GM12873 (cell line): ENCODE data around the gene FOXP4.

Experiments
- TF ChIP-seq, protein P1 (sequence below): IDR thresholded peaks from 2 replicates; pipeline ENCODE4 v1.5.1; 2012; ENCODE audit warnings: low read depth, mild to moderate bottlenecking, moderate library complexity, low read length, control low read depth; ENCODE audit not compliant: insufficient read depth; ENCODE audit errors: missing control alignments

FOXP4 gene

DNA sequence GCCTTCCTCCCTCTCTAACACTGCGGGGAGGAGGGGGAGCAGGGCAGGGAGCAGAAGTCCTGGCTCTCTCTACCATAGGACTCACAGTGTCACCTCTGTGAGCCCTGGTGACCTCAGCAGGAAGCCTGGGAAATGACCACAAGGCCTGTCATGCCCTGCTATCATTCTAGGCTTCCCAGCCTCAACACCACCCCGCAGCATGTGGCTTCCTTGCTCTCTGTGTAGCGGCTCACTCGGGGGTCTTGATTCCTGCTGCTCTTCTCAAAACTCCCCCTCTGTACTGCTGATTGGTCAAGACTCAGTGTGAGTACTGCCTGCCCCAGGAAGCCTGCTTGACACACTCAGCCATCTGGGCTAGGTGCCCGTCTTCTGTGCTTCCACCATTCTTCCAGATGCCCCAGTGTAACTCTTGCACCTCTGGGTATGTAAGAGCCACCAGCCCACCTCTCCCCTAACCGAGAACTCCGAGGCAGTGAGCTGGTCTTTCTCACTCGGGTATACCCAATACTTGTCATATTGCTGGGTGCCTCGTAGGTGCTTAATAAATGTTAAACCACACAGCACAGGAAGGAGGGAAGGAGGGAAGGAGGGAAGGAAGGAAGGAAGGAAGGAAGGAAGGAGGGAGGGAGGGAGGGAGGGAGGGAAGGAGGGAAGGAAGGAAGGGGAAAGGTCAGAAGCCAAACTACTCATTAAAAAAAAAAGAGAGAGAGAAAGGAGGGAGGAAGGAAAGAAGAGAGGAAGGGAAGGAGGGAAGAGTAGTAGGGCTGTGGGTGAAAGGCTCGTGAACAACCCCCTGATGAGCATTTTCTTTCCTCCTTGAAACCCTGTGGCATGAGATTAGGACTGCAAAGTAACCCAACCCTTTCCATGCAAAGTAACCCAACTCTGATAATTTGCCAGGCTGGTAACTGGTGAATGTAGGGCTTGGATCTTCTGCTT, 97.0 kb downstream of the FOXP4 start:
- TF ChIP-seq, protein P1, sequence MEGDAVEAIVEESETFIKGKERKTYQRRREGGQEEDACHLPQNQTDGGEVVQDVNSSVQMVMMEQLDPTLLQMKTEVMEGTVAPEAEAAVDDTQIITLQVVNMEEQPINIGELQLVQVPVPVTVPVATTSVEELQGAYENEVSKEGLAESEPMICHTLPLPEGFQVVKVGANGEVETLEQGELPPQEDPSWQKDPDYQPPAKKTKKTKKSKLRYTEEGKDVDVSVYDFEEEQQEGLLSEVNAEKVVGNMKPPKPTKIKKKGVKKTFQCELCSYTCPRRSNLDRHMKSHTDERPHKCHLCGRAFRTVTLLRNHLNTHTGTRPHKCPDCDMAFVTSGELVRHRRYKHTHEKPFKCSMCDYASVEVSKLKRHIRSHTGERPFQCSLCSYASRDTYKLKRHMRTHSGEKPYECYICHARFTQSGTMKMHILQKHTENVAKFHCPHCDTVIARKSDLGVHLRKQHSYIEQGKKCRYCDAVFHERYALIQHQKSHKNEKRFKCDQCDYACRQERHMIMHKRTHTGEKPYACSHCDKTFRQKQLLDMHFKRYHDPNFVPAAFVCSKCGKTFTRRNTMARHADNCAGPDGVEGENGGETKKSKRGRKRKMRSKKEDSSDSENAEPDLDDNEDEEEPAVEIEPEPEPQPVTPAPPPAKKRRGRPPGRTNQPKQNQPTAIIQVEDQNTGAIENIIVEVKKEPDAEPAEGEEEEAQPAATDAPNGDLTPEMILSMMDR = no peak

DNA sequence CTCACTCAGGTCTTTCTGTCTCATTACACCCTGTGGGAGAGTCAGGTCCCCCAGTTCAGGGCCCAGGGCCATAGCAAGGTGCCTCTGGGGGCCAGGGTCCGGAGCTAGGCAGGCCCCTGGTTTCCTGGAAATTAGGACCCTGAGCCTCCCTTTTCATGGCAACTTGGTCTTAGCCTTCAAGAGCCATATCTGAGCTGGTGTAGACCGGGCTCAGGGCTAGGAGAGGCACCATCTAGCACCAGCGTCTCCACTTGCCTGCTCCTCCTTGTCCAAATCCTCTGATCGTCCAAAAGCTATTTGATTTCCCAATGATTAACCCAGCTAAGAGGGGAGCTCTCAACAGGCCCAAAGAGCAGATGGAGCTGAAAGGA, 97.7 kb downstream of the FOXP4 start:
- TF ChIP-seq, protein P1 = no peak

DNA sequence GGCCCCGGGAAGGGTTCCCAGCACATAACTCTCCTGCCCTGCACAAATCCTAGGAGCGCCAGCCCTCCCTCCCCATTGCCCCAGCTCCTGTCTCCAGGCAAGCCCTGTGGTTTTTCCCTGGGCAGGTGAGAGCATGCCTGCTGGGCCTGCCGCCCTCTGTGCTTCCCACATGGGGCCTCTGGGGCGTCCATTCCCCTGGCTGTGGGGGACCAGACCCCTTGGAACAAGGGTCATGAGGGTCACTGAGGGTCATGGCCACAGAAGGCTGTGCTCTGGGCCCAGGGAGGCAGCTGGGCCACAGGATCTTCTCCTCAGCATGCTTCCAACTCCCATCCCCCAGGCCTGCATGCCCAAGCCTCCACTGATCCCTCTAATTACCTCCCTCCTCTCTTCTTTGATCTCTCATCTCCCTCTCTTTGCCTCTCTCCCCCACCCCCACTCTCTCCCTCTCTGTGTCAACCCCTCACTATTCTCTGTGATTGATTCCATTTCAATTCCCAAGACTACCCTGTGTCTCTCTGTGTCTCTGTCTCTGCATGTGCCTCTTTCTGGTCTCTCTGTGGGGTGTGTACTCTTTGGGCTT, 98.2 kb downstream of the FOXP4 start:
- TF ChIP-seq, protein P1 = no peak

DNA sequence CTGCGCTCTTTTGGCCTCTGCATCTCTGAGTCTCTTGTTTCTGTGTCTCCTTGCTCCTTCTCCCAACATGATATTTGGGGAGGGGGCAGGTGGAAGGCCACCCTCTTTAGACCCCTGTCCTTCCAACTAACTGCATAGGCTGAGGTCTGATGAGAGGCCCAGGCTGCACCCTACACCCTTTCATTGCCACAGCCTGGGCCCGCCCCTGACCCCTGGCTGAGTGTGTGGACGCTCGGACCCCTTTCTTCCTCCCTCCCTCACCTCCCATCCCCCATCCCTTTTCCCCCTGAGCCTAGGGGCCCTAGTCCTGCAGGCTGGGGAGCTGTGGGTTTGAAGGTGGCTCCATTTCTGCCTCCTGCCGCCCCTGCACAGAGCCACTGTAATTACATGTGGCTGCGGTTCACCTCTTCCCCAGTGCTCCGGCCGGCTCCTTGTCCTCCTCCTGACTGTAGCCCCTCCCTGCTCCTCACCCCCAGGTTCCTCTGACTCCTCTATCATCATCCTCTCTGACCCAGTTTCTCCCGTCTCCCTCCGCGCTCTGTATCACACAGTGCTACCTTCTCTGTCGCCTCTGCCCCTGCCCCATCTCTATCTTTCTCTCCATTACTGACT, 98.9 kb downstream of the FOXP4 start:
- TF ChIP-seq, protein P1 = no peak

DNA sequence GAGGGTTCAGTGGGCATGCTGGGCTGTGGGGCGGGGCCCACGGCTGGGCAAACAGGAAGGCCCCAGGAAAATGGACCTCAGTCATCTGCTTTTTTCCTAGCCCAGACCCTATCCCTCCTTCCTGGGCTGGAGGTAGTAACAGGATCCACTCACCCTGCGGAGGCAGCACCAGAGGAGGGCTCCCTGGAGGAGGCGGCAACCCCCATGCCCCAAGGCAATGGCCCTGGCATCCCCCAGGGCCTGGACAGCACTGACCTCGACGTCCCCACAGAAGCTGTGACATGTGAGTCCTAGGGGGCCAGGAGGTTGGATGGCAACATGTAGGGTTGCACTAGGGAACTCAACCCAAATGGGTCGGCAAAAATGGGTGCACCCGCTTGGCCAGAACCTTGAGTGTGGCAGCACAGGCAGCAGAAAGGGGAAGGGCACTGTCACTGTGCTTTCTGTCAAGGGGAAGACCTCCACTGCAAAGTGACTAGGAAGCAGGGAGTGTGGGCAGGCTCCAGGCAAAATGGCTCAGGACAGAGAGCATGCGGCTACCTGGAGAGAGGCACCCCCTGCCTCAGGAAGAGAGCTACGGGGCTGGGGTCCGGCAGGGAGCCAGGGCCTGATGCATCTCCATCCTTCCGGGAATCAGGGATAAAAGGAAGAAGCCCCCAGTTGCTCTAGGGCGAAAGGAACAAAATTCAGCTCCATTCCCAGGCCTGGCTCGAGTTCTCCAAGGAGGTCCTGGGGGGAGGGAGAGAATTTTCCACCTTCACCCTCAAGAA, 100.0 kb downstream of the FOXP4 start:
- TF ChIP-seq, protein P1 = no peak

DNA sequence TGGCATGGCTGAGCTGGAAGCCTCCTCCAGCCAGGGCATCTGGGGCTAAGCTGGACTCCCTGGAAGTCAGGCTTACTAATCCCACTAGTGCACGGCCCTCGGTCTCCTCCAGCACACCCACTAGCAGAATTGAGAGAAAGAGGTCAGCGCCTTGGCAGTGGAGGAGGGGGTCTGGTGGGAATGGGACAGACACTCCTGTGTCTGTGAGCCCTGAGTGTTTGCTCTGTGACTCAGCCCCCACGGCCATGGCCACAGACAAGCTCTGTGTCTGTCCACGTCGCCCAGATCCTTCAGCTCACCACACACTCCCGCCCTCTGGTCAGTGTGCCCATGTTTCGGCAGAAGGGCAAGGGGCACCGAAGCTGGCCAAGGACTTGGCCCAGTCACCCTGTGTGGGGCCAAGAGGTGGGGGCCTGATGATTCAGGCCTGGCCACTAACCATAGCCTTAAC, 100.9 kb downstream of the FOXP4 start:
- TF ChIP-seq, protein P1 = no peak
